ENCODE measurements around the gene PGAM1.
"Not testable (repeated sequence)": the region's sequence is repeated elsewhere in the genome, so short reads cannot be mapped to it uniquely, and the experiment has no call there.

DNA sequence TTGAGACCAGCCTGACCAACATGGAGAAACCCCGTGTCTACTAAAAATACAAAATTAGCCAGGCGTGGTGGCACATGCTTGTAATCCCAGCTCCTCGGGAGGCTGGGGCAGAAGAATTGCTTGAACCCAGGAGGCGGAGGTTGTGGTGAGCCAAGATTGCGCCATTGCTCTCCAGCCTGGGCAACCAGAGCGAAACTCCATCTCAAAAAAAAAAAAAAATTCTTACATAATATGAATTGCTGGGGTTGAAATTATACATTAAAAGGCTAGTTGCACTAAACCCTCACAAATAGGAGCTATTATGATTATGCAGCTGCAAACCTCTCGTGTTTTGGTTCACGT, 2.3 kb upstream of the PGAM1 start:
- TF ChIP-seq, protein P1, sequence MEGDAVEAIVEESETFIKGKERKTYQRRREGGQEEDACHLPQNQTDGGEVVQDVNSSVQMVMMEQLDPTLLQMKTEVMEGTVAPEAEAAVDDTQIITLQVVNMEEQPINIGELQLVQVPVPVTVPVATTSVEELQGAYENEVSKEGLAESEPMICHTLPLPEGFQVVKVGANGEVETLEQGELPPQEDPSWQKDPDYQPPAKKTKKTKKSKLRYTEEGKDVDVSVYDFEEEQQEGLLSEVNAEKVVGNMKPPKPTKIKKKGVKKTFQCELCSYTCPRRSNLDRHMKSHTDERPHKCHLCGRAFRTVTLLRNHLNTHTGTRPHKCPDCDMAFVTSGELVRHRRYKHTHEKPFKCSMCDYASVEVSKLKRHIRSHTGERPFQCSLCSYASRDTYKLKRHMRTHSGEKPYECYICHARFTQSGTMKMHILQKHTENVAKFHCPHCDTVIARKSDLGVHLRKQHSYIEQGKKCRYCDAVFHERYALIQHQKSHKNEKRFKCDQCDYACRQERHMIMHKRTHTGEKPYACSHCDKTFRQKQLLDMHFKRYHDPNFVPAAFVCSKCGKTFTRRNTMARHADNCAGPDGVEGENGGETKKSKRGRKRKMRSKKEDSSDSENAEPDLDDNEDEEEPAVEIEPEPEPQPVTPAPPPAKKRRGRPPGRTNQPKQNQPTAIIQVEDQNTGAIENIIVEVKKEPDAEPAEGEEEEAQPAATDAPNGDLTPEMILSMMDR (conservative IDR thresholded peaks at IDR 0.05) = not testable (repeated sequence)
- not testable (repeated sequence) for TF ChIP-seq ZFX (IDR thresholded peaks at IDR 0.05)

Data from C4-2B (cell line).